Adrenal gland (tissue), 19 donors: ENCODE data around the gene SP140L. TPM values are rescaled to one million over a fixed set of nuclear protein-coding genes. Genes with fewer than 3 reads are reported as not detected.
"Not testable (repeated sequence)": the region's sequence is repeated elsewhere in the genome, so short reads cannot be mapped to it uniquely, and the experiment has no call there.

Source experiments
- DNase-seq, 7 donors: peaks; one replicate each; pipeline ENCODE4 v3.0.0-alpha.2; 2019 to 2020
- H3K27ac ChIP-seq, 5 donors: fragments of 200-600 bp; sonication (generic) in 4 of 5; 1 replicate in 3 of 5; 2 replicates in 2 of 5; pipeline versions ENCODE4 v1.5.1 to v1.8.0; 2016 to 2020; ENCODE audit warnings: mild to moderate bottlenecking in 1 of 5
- H3K27me3 ChIP-seq: fragments of 200-600 bp; 2 replicates; pipeline ENCODE4 v1.8.0; 2021
- H3K36me3 ChIP-seq, 2 donors: fragments of 200-600 bp; replicated peaks in 1 of 2; 1 replicate in 1 of 2; 2 replicates in 1 of 2; pipeline versions ENCODE4 v1.5.1 to v1.8.0; 2018 to 2022
- H3K4me1 ChIP-seq, 2 donors: fragments of 200-600 bp; replicated peaks in 1 of 2; 1 replicate in 1 of 2; 2 replicates in 1 of 2; pipeline versions ENCODE4 v1.5.1 to v1.8.0; 2018 to 2021
- H3K4me3 ChIP-seq, 4 donors: fragments of 200-600 bp; sonication (generic) in 3 of 4; one replicate each; pipeline ENCODE4 v1.5.1; 2016 to 2018
- H3K9me3 ChIP-seq, 3 donors: fragments of 200-600 bp; sonication (generic) in 1 of 3; replicated peaks in 1 of 3; 1 replicate in 2 of 3; 2 replicates in 1 of 3; pipeline versions ENCODE4 v1.5.1 to v1.8.0; 2016 to 2021
- CTCF ChIP-seq, 6 experiments: fragments of 450-650 bp in 4 of 6; fragments of 200-600 bp in 2 of 6; sonication (generic) in 1 of 6; IDR thresholded peaks; 1 replicate in 5 of 6; 2 replicates in 1 of 6; pipeline versions ENCODE4 v1.5.1 to v1.8.0; 2016 to 2021; ENCODE audit warnings: antibody characterized with exemption in 6 of 6, mild to moderate bottlenecking in 2 of 6, moderate library complexity in 1 of 6
- POLR2A ChIP-seq, 2 donors: fragments of 450-650 bp; IDR thresholded peaks; one replicate each; pipeline ENCODE4 v1.6.1; 2017; ENCODE audit warnings: antibody characterized with exemption in 2 of 2, mild to moderate bottlenecking in 2 of 2, moderate library complexity in 1 of 2
- WGBS, 4 donors: extraction: QIAGEN DNeasy Blood & Tissue Kit in 2 of 4; methylation state at CpG; one replicate each; pipeline versions ENCODE4 v1.1.5 to v1.1.7; 2013 to 2017; 5-methylcytosine and 5-hydroxymethylcytosine counted together
- intact Hi-C, 2 donors: fragments of 100-400 bp; cut with DNase I; formaldehyde crosslinking; loops; one replicate each; pipeline versions ENCODE4 v1.14.1 to v1.15.0; 2022 to 2023
- long read RNA-seq, 10 donors: library from polyadenylated mRNA in 3 of 10; unstranded in 2 of 10; stranded (forward) in 1 of 10; transcript quantifications; one replicate each; pipeline ENCODE4 v2.0.0 and lab custom pipeline, GENCODE V29; 2021 to 2026
- polyA plus RNA-seq, 3 donors: library from polyadenylated mRNA; stranded (reverse); fragments of 200-250 nt in 2 of 3; fragments of 350-450 nt in 1 of 3; fragmentation: Illumina TruSeq in 1 of 3; extraction: RNeasy Lipid Tissue Mini Kit (QIAGEN cat#74804) in 1 of 3; gene quantifications; one replicate each; pipeline ENCODE4 v1.2.3, GENCODE V29; 2013 to 2014
- total RNA-seq, 9 donors: library from RNA; depleted of rRNA in 4 of 9; stranded (reverse); fragments of >200 nt in 4 of 9; fragments of 120-200 nt in 1 of 9; fragmentation: NEBNext Ultra II Directional in 1 of 9; extraction: Animal tissue kit (Norgen Biotek cat#: 25700) in 1 of 9; gene quantifications; one replicate each; pipeline versions ENCODE4 v1.1.0 to v1.2.4, GENCODE V29; 2013 to 2023
- donor health status: healthy with polysubstance abuse.
- donor health status: Bipolar disorder and iron deficiency.
- donor health status: DM: yes; HTN: yes; CAD: no.
- donor health status: DM: no; HTN: no; CAD: no.
- donor health status: DM: no; HTN: no; CAD: no.
- donor health status: DM: yes; HTN: yes; CAD: no.

SP140L gene
- total RNA-seq (10 to 100 TPM in 8 of 9 donors, 1 to 10 TPM in 1; 6.5 to 30.8 (median 16.2) TPM), polyA plus RNA-seq (10 to 100 TPM; 22.4 to 25.6 (median 23.4) TPM)
- long read RNA-seq, donor 1, partial matches to known transcripts = 9 of 10 reads
- long read RNA-seq, donor 1, other reads (novel, unspliced or antisense) = 0 of 10 reads
- long read RNA-seq, donor 2 = 0 reads
- long read RNA-seq, donor 3, partial matches to known transcripts = 0 of 1 reads
- long read RNA-seq, donor 3, other reads (novel, unspliced or antisense) = 0 of 1 reads
- long read RNA-seq, donor 4, partial matches to known transcripts = 5 of 8 reads
- long read RNA-seq, donor 4, other reads (novel, unspliced or antisense) = 2 of 8 reads
- long read RNA-seq, donor 5, transcript SP140L-203 (19 exons, 2,665 nt) = major isoform, 7 of 28 reads
- long read RNA-seq, donor 5, transcript SP140L-201 (18 exons, 2,502 nt) = minor isoform, 6 of 28 reads
- long read RNA-seq, donor 5, partial matches to known transcripts = 3 of 28 reads
- long read RNA-seq, donor 5, other reads (novel, unspliced or antisense) = 11 of 28 reads
- long read RNA-seq, donor 6, partial matches to known transcripts = 1 of 3 reads
- long read RNA-seq, donor 6, other reads (novel, unspliced or antisense) = 1 of 3 reads
- long read RNA-seq, donor 7 = 0 reads
- long read RNA-seq, donor 8, partial matches to known transcripts = 0 of 2 reads
- long read RNA-seq, donor 8, other reads (novel, unspliced or antisense) = 0 of 2 reads
- long read RNA-seq, donor 9 = 0 reads
- long read RNA-seq, donor 10, partial matches to known transcripts = 0 of 1 reads
- long read RNA-seq, donor 10, other reads (novel, unspliced or antisense) = 0 of 1 reads

GRCh38 chr2:230326453-230327417, at the start of gene SP140L:
TSS of gene SP140L (plus strand) at chr2:230327193. CDS start at chr2:230327270, 77 bp downstream.
- DNase-seq = peak; percentile 73 to 86 (median 83)
- peaks cover 10 to 33% of the 10 kb centered on the region in 2 donors for H3K4me1 ChIP-seq
- H3K4me3 ChIP-seq = peak within 1 kb of the TSS in 3 of 4 donors; percentile 16 to 75 (median 33)
- H3K27ac ChIP-seq = peak within 1 kb of the TSS; percentile 51 to 92 (median 77)
- H3K9me3 ChIP-seq = no peaks in the 10 kb centered on the region
- WGBS, 4 donors = 2 to 15% (median 4%) methylated on average over 11 of the region's 11 CpGs
- intact Hi-C loops = no loop called here
- H3K36me3 ChIP-seq = no peaks in the 10 kb centered on the region
- no peaks in the 10 kb centered on the region for H3K27me3 ChIP-seq
- TF ChIP-seq CTCF (IDR thresholded peaks at IDR 0.05) = no peak
- TF ChIP-seq POLR2A (IDR thresholded peaks at IDR 0.05) = peak in 1 of 2 donors; percentile 57

- intact Hi-C loops = no loop called here
- 86 to 100% (median 94%) methylated on average over 1 to 2 of the region's 2 CpGs for WGBS, 4 donors
- DNase-seq = no peak
Observed at GRCh38 chr2:230282936-230283335, 44.1 kb upstream of the SP140L start.

DNA sequence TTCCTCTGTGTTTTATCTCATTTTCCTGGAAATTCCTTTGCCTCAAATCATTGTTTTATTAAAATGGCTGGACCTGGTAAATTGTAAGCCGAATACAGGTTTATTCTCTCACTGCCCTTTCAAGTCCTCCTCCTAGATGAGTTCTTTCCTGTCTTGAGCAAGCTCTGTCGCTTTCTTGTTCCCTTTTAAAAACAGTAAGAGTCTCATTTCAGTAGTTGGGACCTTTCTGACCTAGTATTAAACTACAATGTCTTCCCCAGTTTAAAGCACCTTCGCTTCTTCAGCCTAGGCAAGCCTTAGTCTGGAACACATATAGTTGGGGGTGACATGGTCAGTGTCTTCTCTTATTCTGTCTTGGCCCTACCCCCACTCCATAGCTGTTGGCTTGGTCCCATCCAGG, 40.9 kb upstream of the SP140L start:
- intact Hi-C loops = no loop called here
- Histone ChIP-seq H3K4me1 (no peaks in the 10 kb centered on the region), H3K4me3 (no peak overlapping the region), H3K27me3 (no peaks in the 10 kb centered on the region), H3K9me3 (no peaks in the 10 kb centered on the region), H3K27ac (no peak overlapping the region), H3K36me3 (no peaks in the 10 kb centered on the region)
- DNase-seq = no peak
- WGBS, 4 donors = 71 to 79% (median 77%) methylated on average over 3 of the region's 3 CpGs
- TF ChIP-seq CTCF (IDR thresholded peaks at IDR 0.05) (no peak), POLR2A (IDR thresholded peaks at IDR 0.05) (no peak)

More at GRCh38 chr2:230282936-230283335, 44.1 kb upstream of the SP140L start:
- Histone ChIP-seq H3K27me3 (no peaks in the 10 kb centered on the region), H3K27ac (no peak overlapping the region), H3K4me1 (no peaks in the 10 kb centered on the region), H3K9me3 (no peaks in the 10 kb centered on the region), H3K36me3 (no peaks in the 10 kb centered on the region), H3K4me3 (no peak overlapping the region)
- TF ChIP-seq POLR2A (IDR thresholded peaks at IDR 0.05) = no peak
- TF ChIP-seq CTCF (IDR thresholded peaks at IDR 0.05) = no peak

- DNase-seq, H3K27ac ChIP-seq, H3K27me3 ChIP-seq, H3K4me3 ChIP-seq, H3K9me3 ChIP-seq, H3K36me3 ChIP-seq, intact Hi-C loops, H3K4me1 ChIP-seq: not testable (repeated sequence)
- 85 to 91% (median 87%) methylated on average over 4 of the region's 4 CpGs for WGBS, 4 donors
Observed at GRCh38 chr2:230289311-230289710, 37.7 kb upstream of the SP140L start.
